ENCODE data around the gene LENG1.

DNA sequence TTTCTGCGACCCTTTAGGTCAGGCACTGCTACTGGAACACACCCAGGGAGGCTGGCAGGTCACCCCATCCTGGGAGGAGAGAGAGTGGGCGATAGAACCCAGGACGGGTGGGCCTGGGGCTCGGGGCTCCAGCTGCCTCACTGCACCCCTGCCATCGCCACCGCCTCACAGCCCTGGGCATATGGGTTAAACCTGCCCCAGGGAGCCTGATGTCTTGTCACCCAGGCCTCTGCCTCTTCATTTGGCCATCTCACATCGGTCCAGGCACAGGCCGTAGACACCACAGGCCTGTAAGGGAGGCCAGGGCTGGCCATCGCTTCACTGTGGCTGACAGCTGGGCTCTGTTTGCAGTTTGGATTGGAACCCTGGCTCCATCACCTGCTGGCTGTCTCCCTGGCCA, 33.8 kb downstream of the LENG1 start:
- TF ChIP-seq POLR2AphosphoS5 (IDR thresholded peaks at IDR 0.05; ENCODE audit: low read depth) (no peak), REST (IDR thresholded peaks at IDR 0.05; ENCODE audit: unreplicated experiment) (no peak), EZH2phosphoT487 (IDR thresholded peaks at IDR 0.05; ENCODE audit: unreplicated experiment) (no peak), CTCF (conservative IDR thresholded peaks at IDR 0.05; ENCODE audit: low read depth in 2 of 2) (no peak), EZH2 (IDR thresholded peaks at IDR 0.05; ENCODE audit: low read depth, unreplicated experiment) (no peak), JUNB (IDR thresholded peaks at IDR 0.05; ENCODE audit: unreplicated experiment) (no peak), CREB1 (CRISPR knock-in tag; IDR thresholded peaks at IDR 0.05; ENCODE audit: low read depth) (no peak), NANOG (IDR thresholded peaks at IDR 0.05; ENCODE audit: borderline replicate concordance) (no peak)
- TF ChIP-seq, protein P1, sequence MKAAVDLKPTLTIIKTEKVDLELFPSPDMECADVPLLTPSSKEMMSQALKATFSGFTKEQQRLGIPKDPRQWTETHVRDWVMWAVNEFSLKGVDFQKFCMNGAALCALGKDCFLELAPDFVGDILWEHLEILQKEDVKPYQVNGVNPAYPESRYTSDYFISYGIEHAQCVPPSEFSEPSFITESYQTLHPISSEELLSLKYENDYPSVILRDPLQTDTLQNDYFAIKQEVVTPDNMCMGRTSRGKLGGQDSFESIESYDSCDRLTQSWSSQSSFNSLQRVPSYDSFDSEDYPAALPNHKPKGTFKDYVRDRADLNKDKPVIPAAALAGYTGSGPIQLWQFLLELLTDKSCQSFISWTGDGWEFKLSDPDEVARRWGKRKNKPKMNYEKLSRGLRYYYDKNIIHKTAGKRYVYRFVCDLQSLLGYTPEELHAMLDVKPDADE (IDR thresholded peaks at IDR 0.05) = no peak
- TF ChIP-seq, protein P2, sequence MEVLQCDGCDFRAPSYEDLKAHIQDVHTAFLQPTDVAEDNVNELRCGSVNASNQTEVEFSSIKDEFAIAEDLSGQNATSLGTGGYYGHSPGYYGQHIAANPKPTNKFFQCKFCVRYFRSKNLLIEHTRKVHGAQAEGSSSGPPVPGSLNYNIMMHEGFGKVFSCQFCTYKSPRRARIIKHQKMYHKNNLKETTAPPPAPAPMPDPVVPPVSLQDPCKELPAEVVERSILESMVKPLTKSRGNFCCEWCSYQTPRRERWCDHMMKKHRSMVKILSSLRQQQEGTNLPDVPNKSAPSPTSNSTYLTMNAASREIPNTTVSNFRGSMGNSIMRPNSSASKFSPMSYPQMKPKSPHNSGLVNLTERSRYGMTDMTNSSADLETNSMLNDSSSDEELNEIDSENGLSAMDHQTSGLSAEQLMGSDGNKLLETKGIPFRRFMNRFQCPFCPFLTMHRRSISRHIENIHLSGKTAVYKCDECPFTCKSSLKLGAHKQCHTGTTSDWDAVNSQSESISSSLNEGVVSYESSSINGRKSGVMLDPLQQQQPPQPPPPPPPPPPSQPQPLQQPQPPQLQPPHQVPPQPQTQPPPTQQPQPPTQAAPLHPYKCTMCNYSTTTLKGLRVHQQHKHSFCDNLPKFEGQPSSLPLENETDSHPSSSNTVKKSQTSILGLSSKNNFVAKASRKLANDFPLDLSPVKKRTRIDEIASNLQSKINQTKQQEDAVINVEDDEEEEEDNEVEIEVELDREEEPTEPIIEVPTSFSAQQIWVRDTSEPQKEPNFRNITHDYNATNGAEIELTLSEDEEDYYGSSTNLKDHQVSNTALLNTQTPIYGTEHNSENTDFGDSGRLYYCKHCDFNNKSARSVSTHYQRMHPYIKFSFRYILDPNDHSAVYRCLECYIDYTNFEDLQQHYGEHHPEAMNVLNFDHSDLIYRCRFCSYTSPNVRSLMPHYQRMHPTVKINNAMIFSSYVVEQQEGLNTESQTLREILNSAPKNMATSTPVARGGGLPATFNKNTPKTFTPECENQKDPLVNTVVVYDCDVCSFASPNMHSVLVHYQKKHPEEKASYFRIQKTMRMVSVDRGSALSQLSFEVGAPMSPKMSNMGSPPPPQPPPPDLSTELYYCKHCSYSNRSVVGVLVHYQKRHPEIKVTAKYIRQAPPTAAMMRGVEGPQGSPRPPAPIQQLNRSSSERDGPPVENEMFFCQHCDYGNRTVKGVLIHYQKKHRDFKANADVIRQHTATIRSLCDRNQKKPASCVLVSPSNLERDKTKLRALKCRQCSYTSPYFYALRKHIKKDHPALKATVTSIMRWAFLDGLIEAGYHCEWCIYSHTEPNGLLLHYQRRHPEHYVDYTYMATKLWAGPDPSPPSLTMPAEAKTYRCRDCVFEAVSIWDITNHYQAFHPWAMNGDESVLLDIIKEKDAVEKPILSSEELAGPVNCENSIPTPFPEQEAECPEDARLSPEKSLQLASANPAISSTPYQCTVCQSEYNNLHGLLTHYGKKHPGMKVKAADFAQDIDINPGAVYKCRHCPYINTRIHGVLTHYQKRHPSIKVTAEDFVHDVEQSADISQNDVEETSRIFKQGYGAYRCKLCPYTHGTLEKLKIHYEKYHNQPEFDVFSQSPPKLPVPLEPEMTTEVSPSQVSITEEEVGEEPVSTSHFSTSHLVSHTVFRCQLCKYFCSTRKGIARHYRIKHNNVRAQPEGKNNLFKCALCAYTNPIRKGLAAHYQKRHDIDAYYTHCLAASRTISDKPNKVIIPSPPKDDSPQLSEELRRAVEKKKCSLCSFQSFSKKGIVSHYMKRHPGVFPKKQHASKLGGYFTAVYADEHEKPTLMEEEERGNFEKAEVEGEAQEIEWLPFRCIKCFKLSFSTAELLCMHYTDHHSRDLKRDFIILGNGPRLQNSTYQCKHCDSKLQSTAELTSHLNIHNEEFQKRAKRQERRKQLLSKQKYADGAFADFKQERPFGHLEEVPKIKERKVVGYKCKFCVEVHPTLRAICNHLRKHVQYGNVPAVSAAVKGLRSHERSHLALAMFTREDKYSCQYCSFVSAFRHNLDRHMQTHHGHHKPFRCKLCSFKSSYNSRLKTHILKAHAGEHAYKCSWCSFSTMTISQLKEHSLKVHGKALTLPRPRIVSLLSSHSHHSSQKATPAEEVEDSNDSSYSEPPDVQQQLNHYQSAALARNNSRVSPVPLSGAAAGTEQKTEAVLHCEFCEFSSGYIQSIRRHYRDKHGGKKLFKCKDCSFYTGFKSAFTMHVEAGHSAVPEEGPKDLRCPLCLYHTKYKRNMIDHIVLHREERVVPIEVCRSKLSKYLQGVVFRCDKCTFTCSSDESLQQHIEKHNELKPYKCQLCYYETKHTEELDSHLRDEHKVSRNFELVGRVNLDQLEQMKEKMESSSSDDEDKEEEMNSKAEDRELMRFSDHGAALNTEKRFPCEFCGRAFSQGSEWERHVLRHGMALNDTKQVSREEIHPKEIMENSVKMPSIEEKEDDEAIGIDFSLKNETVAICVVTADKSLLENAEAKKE (CRISPR knock-in tag; IDR thresholded peaks at IDR 0.05) = no peak

All from GM23338 (cell line).